ENCODE data around the gene ERBB4.

ERBB4 gene

GRCh38 chr2:211860224-211860623, 678.4 kb downstream of the ERBB4 start:
- no peak for DNase-seq (ENCODE audit: extremely low read depth in 1 of 2, low read depth in 1 of 2)

- no peak for DNase-seq (ENCODE audit: extremely low read depth in 1 of 2, low read depth in 1 of 2)
These were observed 683.8 kb downstream of the ERBB4 start for GRCh38 chr2:211854832-211855231.

- DNase-seq (ENCODE audit: extremely low read depth in 1 of 2, low read depth in 1 of 2) = no peak
These were observed 691.9 kb downstream of the ERBB4 start for GRCh38 chr2:211846714-211847113.

GRCh38 chr2:211846036-211846400, 692.6 kb downstream of the ERBB4 start:
- no peak for DNase-seq (ENCODE audit: extremely low read depth in 1 of 2, low read depth in 1 of 2)

GRCh38 chr2:211845338-211846035, 693.1 kb downstream of the ERBB4 start:
- no peak for DNase-seq (ENCODE audit: extremely low read depth in 1 of 2, low read depth in 1 of 2)

- no peak for DNase-seq (ENCODE audit: extremely low read depth in 1 of 2, low read depth in 1 of 2)
These were observed 700.9 kb downstream of the ERBB4 start for GRCh38 chr2:211837706-211838105.

GRCh38 chr2:211837206-211837605, 701.4 kb downstream of the ERBB4 start:
- no peak for DNase-seq (ENCODE audit: extremely low read depth in 1 of 2, low read depth in 1 of 2)

GRCh38 chr2:211836409-211836808, 702.2 kb downstream of the ERBB4 start:
- no peak for DNase-seq (ENCODE audit: extremely low read depth in 1 of 2, low read depth in 1 of 2)

GRCh38 chr2:211835695-211836094, 702.9 kb downstream of the ERBB4 start:
- no peak for DNase-seq (ENCODE audit: extremely low read depth in 1 of 2, low read depth in 1 of 2)

GRCh38 chr2:211833582-211834279, 704.9 kb downstream of the ERBB4 start:
- no peak for DNase-seq (ENCODE audit: extremely low read depth in 1 of 2, low read depth in 1 of 2)

GRCh38 chr2:211829725-211830124, 708.9 kb downstream of the ERBB4 start:
- DNase-seq (ENCODE audit: extremely low read depth in 1 of 2, low read depth in 1 of 2) = no peak

- no peak for DNase-seq (ENCODE audit: extremely low read depth in 1 of 2, low read depth in 1 of 2)
These were observed 714.6 kb downstream of the ERBB4 start for GRCh38 chr2:211823886-211824479.

GRCh38 chr2:211822686-211823335, 715.8 kb downstream of the ERBB4 start:
- no peak for DNase-seq (ENCODE audit: extremely low read depth in 1 of 2, low read depth in 1 of 2)

- no peak for DNase-seq (ENCODE audit: extremely low read depth in 1 of 2, low read depth in 1 of 2)
These were observed 721.8 kb downstream of the ERBB4 start for GRCh38 chr2:211816754-211817153.

- no peak for DNase-seq (ENCODE audit: extremely low read depth in 1 of 2, low read depth in 1 of 2)
These were observed 726.0 kb downstream of the ERBB4 start for GRCh38 chr2:211812587-211812986.

- no peak for DNase-seq (ENCODE audit: extremely low read depth in 1 of 2, low read depth in 1 of 2)
These were observed 735.9 kb downstream of the ERBB4 start for GRCh38 chr2:211802666-211803065.

GRCh38 chr2:211800001-211800400, 738.6 kb downstream of the ERBB4 start:
- no peak for DNase-seq (ENCODE audit: extremely low read depth in 1 of 2, low read depth in 1 of 2)

- no peak for DNase-seq (ENCODE audit: extremely low read depth in 1 of 2, low read depth in 1 of 2)
These were observed 739.7 kb downstream of the ERBB4 start for GRCh38 chr2:211798868-211799267.

- no peak for DNase-seq (ENCODE audit: extremely low read depth in 1 of 2, low read depth in 1 of 2)
These were observed 744.9 kb downstream of the ERBB4 start for GRCh38 chr2:211793690-211794089.

- no peak for DNase-seq (ENCODE audit: extremely low read depth in 1 of 2, low read depth in 1 of 2)
These were observed 748.6 kb downstream of the ERBB4 start for GRCh38 chr2:211789982-211790381.

GRCh38 chr2:211766689-211767088, 771.9 kb downstream of the ERBB4 start:
- DNase-seq (ENCODE audit: extremely low read depth in 1 of 2, low read depth in 1 of 2) = no peak

GRCh38 chr2:211762479-211762878, 776.1 kb downstream of the ERBB4 start:
- no peak for DNase-seq (ENCODE audit: extremely low read depth in 1 of 2, low read depth in 1 of 2)
